HepG2 (cell line): ENCODE measurements around the gene FAM110D. TPM values are rescaled to one million over a fixed set of nuclear protein-coding genes. Genes with fewer than 3 reads are reported as not detected.

ENCODE experiments used
- ATAC-seq: fragments of 200-7000 bp; cut with Tn5 transposase; 3 replicates; pipeline ENCODE4 v1.9.1; 2020; ENCODE audit warnings: mild to moderate bottlenecking, moderate library complexity
- BruUV-seq: library from RNA; stranded (reverse); fragments of 400-500 nt; replicated peaks from 2 replicates; lab custom pipeline; 2021; lab: Mats Ljungman, UMichigan
- CTCF ChIA-PET: fragments of 300-600 bp; formaldehyde crosslinking; extraction: SDS; loops from one replicate; lab custom pipeline; 2021; ENCODE audit warnings: low total read pairs, inconsistent platforms, low intra/inter-chr PET ratio; lab: Yijun Ruan, JAX
- POLR2A ChIA-PET: fragments of 350-600 bp; sonication (Branson Sonifier 250); formaldehyde crosslinking; loops from one replicate; lab custom pipeline; 2020; ENCODE audit warnings: antibody characterized with exemption, inconsistent platforms; lab: Yijun Ruan, JAX
- DNase-seq: peaks from one replicate; pipeline ENCODE4 v3.0.0-alpha.2; 2015; ENCODE audit warnings: low spot score
- FAIRE-seq: peaks from 3 replicates; lab custom pipeline; 2011; peaks lifted over from hg19 to GRCh38; lab: Jason Lieb, UNC
- H2AFZ ChIP-seq: one replicate; pipeline ENCODE4 v1.6.1; 2011; ENCODE audit warnings: low read length, inconsistent platforms
- H3K27ac ChIP-seq: fragments of 300-600 bp; 3 replicates; pipeline ENCODE4 v1.8.0; 2011; ENCODE audit warnings: mixed run types, mild to moderate bottlenecking, mixed read lengths, low read length, inconsistent platforms; ENCODE audit not compliant: insufficient read depth; ENCODE audit errors: extremely low read length
- H3K27me3 ChIP-seq, 2 experiments: fragments of 200-600 bp in 1 of 2; 2 replicates in 1 of 2; 3 replicates in 1 of 2; pipeline versions ENCODE4 v1.6.0 to v1.8.0; 2011; ENCODE audit warnings: low read length in 2 of 2, mild to moderate bottlenecking in 2 of 2, moderate library complexity in 2 of 2, inconsistent platforms in 1 of 2; ENCODE audit not compliant: insufficient read depth in 2 of 2, control insufficient read depth in 1 of 2
- H3K36me3 ChIP-seq, 2 experiments: fragments of 200-600 bp in 1 of 2; replicated peaks in 1 of 2; 2 replicates in 1 of 2; 3 replicates in 1 of 2; pipeline versions ENCODE4 v1.5.1 to v1.8.0; 2011; ENCODE audit warnings: low read length in 2 of 2, inconsistent platforms in 1 of 2; ENCODE audit not compliant: insufficient read depth in 2 of 2, control insufficient read depth in 1 of 2
- H3K4me1 ChIP-seq: 2 replicates; pipeline ENCODE4 v1.5.1; 2012; ENCODE audit warnings: low read length, inconsistent platforms; ENCODE audit not compliant: insufficient read depth
- H3K4me2 ChIP-seq: 2 replicates; pipeline ENCODE4 v1.6.0; 2011; ENCODE audit warnings: low read depth, low read length, inconsistent platforms
- H3K4me3 ChIP-seq, 3 experiments: fragments of 200-600 bp in 1 of 3; sonication (generic), shearing (Covaris generic) in 1 of 3; replicated peaks in 1 of 3; 2 replicates each; pipeline ENCODE4 v1.5.1; 2011 to 2016; ENCODE audit warnings: low read length in 3 of 3, inconsistent platforms in 2 of 3, low read depth in 2 of 3, mild to moderate bottlenecking in 2 of 3, control low read depth in 1 of 3, mixed read lengths in 1 of 3; ENCODE audit not compliant: insufficient read depth in 1 of 3
- H3K79me2 ChIP-seq: one replicate; pipeline ENCODE4 v1.6.1; 2011; ENCODE audit warnings: low read length, inconsistent platforms; ENCODE audit not compliant: insufficient read depth
- H3K9ac ChIP-seq: 2 replicates; pipeline ENCODE4 v1.6.0; 2011; ENCODE audit warnings: mild to moderate bottlenecking, low read depth, low read length, inconsistent platforms; ENCODE audit not compliant: insufficient read depth
- H3K9me3 ChIP-seq: 2 replicates; pipeline ENCODE4 v1.5.1; 2012; ENCODE audit warnings: mild to moderate bottlenecking, low read length
- H4K20me1 ChIP-seq: 2 replicates; pipeline ENCODE4 v1.6.0; 2011; ENCODE audit warnings: inconsistent platforms, mild to moderate bottlenecking, low read length, moderate library complexity; ENCODE audit not compliant: insufficient read depth
- CREB3 ChIP-seq: sonication (generic); formaldehyde crosslinking; IDR thresholded peaks from 2 replicates; pipeline ENCODE4 v1.5.0; 2020; ENCODE audit warnings: missing genetic modification reagents
- NR2C2 ChIP-seq: sonication (generic); formaldehyde crosslinking; IDR thresholded peaks from 2 replicates; pipeline ENCODE4 v1.4.0; 2020; ENCODE audit warnings: missing genetic modification reagents, mild to moderate bottlenecking, moderate library complexity, borderline replicate concordance
- PBX2 ChIP-seq: IDR thresholded peaks from 2 replicates; pipeline ENCODE4 v1.6.1; 2016; ENCODE audit warnings: control low read depth
- POLR2AphosphoS2 ChIP-seq: IDR thresholded peaks from 2 replicates; pipeline ENCODE4 v1.6.1; 2011; ENCODE audit warnings: low read depth, low read length, improper control_type of control experiment
- PRDM15 ChIP-seq: sonication (generic); formaldehyde crosslinking; IDR thresholded peaks from 2 replicates; pipeline ENCODE4 v1.4.0; 2020; ENCODE audit warnings: missing genetic modification reagents
- SIX4 ChIP-seq: sonication (generic); formaldehyde crosslinking; IDR thresholded peaks from 2 replicates; pipeline ENCODE4 v1.4.0; 2020; ENCODE audit warnings: missing genetic modification reagents
- ZNF20 ChIP-seq: sonication (generic); formaldehyde crosslinking; IDR thresholded peaks from 2 replicates; pipeline ENCODE4 v1.4.0; 2020; ENCODE audit warnings: mild to moderate bottlenecking, moderate library complexity, missing genetic modification reagents
- ZNF207 ChIP-seq: fragments of 450-650 bp; IDR thresholded peaks from 2 replicates; pipeline ENCODE4 v1.6.1; 2016; ENCODE audit warnings: antibody characterized with exemption, borderline replicate concordance
- ZNF337 ChIP-seq: sonication (generic); formaldehyde crosslinking; IDR thresholded peaks from 2 replicates; pipeline ENCODE4 v1.5.1; 2020; ENCODE audit warnings: missing genetic modification reagents, low read depth, mild to moderate bottlenecking, borderline replicate concordance
- ZNF563 ChIP-seq: sonication (generic); formaldehyde crosslinking; IDR thresholded peaks from 2 replicates; pipeline ENCODE4 v1.8.0; 2022; ENCODE audit warnings: mild to moderate bottlenecking, moderate library complexity, missing genetic modification reagents
- ZNF776 ChIP-seq: sonication (generic); formaldehyde crosslinking; IDR thresholded peaks from 2 replicates; pipeline ENCODE4 v1.4.0; 2020; ENCODE audit warnings: mild to moderate bottlenecking, missing genetic modification reagents
- ZSCAN31 ChIP-seq: sonication (generic); formaldehyde crosslinking; IDR thresholded peaks from 2 replicates; pipeline ENCODE4 v1.5.0; 2020; ENCODE audit warnings: low read depth, mild to moderate bottlenecking, missing genetic modification reagents
- WGBS: methylation state at CpG from one replicate; pipeline ENCODE4 v1.1.6; 2017; ENCODE audit warnings: low lambda C conversion rate; 5-methylcytosine and 5-hydroxymethylcytosine counted together
- in situ Hi-C: cut with HindIII; loops from 2 replicates; pipeline ENCODE4 v1.10.0; 2017; ENCODE audit warnings: low pct_unique_long_range_greater_than_20kb; ENCODE audit not compliant: extremely low pct_ligation_motif_present
- intact Hi-C: fragments of 100-400 bp; cut with micrococcal nuclease; formaldehyde crosslinking; loops from one replicate; pipeline ENCODE4 v1.10.0; 2022; ENCODE audit not compliant: unreplicated experiment
- polyA plus RNA-seq, 8 experiments: library from polyadenylated mRNA; depleted of rRNA in 3 of 8; stranded (reverse) in 7 of 8; unstranded in 1 of 8; fragments of >200 nt; fragmentation: Illumina TruSeq in 4 of 8; extraction: Trizol in 4 of 8; gene quantifications; 2 replicates each; pipeline versions ENCODE4 v1.2.1 to v1.2.3, GENCODE V29; 2011 to 2016; ENCODE audit warnings: low read depth in 4 of 8, missing spikeins in 1 of 8, mixed read lengths in 1 of 8; ENCODE audit not compliant: insufficient read depth in 1 of 8
- total RNA-seq, 5 experiments: library from RNA; depleted of rRNA; stranded (reverse); fragments of >200 nt; fragmentation: Illumina TruSeq; extraction: Trizol; gene quantifications; 2 replicates each; pipeline ENCODE4 v1.2.3, GENCODE V29; 2016; ENCODE audit warnings: low read depth in 1 of 5

FAM110D gene
- total and polyA plus RNA-seq, 2 of the 13 experiments (the other 11 are each of a cell fraction or from before 2014, with no cell fraction given) = not detected

GRCh38 chr1:26121854-26122773 lies 36.8 kb upstream of the FAM110D start (continued):
- no peak for TF ChIP-seq PRDM15 (CRISPR knock-in tag)
- no peak for TF ChIP-seq PBX2

GRCh38 chr1:26122988-26123973 lies 35.6 kb upstream of the FAM110D start:
- no peak overlapping the region for H3K27ac ChIP-seq
- H3K4me1 ChIP-seq = peaks cover 9% of the 10 kb centered on the region; the same call in 1 of the 2 replicates
- in situ Hi-C loops = no loop called here
- no peaks in the 10 kb centered on the region; a peak in 1 of 5 replicates for H3K27me3 ChIP-seq
- peaks cover 0 to 2% of the 10 kb centered on the region in 2 experiments; a peak in 4 of 5 replicates for H3K36me3 ChIP-seq
- no TSS peak for BruUV-seq
- ChIA-PET POLR2A (no interaction called here), CTCF (no interaction called here)
- no peak for FAIRE-seq
- intact Hi-C loops = no loop called here
- H3K9ac ChIP-seq = no peak overlapping the region
- H3K9me3 ChIP-seq = no peaks in the 10 kb centered on the region
- ATAC-seq = no peak
- H3K4me3 ChIP-seq = no peak overlapping the region
- no peak overlapping the region for H3K4me2 ChIP-seq
- 89% methylated on average over 7 of the region's 7 CpGs for WGBS
- no peaks in the 10 kb centered on the region for H3K79me2 ChIP-seq
- no peak overlapping the region for H2AFZ ChIP-seq
- no peaks in the 10 kb centered on the region for H4K20me1 ChIP-seq
- DNase-seq = no peak
- no peak for TF ChIP-seq SIX4 (CRISPR knock-in tag)
- no peak for TF ChIP-seq ZNF20 (CRISPR knock-in tag)
- TF ChIP-seq ZNF776 (CRISPR knock-in tag) = no peak
- TF ChIP-seq ZNF563 = no peak
- no peak for TF ChIP-seq POLR2AphosphoS2
- no peak for TF ChIP-seq ZNF337 (CRISPR knock-in tag)
- no peak for TF ChIP-seq NR2C2
- TF ChIP-seq ZSCAN31 (CRISPR knock-in tag) = no peak
- no peak for TF ChIP-seq ZNF207
- no peak for TF ChIP-seq CREB3
